AG09319 (cell line): ENCODE results near the gene ATXN7L1.
A peak's percentile ranks its signal among the peaks of the same experiment; 100 is the strongest.

Source experiments
- DNase-seq: peaks from one replicate; pipeline ENCODE4 v3.0.0-alpha.2; 2010; ENCODE audit warnings: low read depth; ENCODE audit errors: extremely low read depth
- TF ChIP-seq, protein P1 (sequence below): IDR thresholded peaks from 2 replicates; pipeline ENCODE4 v1.5.1; 2011; ENCODE audit warnings: low read depth, mild to moderate bottlenecking, inconsistent platforms, low read length, moderate library complexity

Gene ATXN7L1

DNA sequence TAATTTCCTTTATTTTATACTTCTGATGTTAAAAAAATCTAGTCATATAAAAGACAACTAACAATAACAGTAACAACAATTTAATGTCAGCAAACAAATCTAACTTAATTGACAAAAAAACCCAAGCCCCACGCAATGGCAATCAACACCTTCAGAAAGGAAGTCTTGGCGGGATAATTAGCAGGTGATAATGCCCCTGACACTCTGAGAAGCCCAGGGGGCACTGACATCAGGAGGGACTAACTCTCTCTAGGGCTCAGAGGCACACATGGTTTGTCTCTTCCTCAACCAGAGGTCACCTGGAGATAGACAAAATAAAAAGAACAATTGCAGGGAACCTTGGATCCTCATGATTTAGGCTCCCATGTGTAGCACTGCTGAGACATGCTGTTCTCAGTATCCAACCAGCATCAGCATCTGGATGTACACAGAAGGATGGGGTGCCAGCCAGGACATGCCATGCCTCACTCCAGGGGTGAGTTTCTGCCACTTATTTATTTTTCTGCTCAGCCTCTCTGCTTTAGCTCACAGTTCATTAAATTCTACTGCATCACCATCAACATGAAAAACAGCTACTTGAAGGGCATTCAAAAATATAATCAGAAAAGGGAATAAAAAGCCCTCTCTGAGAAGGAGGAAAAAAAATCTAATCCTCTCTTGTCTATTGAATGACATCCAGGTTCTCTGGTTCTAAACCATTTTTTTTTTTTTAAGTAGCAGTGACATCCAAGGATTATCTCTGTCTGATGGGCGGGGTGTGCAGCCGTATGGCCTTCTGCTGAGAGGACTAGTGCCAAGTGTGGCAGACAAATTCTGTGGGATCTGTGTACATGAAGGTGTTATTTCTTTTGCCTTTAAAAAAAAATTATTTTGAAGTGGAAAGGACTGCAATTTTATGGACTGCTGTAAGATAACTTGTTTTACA, 96.3 kb downstream of the ATXN7L1 start:
- no peak for DNase-seq
- TF ChIP-seq, protein P1, sequence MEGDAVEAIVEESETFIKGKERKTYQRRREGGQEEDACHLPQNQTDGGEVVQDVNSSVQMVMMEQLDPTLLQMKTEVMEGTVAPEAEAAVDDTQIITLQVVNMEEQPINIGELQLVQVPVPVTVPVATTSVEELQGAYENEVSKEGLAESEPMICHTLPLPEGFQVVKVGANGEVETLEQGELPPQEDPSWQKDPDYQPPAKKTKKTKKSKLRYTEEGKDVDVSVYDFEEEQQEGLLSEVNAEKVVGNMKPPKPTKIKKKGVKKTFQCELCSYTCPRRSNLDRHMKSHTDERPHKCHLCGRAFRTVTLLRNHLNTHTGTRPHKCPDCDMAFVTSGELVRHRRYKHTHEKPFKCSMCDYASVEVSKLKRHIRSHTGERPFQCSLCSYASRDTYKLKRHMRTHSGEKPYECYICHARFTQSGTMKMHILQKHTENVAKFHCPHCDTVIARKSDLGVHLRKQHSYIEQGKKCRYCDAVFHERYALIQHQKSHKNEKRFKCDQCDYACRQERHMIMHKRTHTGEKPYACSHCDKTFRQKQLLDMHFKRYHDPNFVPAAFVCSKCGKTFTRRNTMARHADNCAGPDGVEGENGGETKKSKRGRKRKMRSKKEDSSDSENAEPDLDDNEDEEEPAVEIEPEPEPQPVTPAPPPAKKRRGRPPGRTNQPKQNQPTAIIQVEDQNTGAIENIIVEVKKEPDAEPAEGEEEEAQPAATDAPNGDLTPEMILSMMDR: no peak

GRCh38 chr7:105778956-105779355, 97.4 kb downstream of the ATXN7L1 start:
- DNase-seq: no peak

GRCh38 chr7:105776986-105777910, 99.2 kb downstream of the ATXN7L1 start:
- DNase-seq: no peak
- TF ChIP-seq, protein P1: no peak

More at GRCh38 chr7:105778956-105779355, 97.4 kb downstream of the ATXN7L1 start:
- TF ChIP-seq, protein P1: no peak

DNA sequence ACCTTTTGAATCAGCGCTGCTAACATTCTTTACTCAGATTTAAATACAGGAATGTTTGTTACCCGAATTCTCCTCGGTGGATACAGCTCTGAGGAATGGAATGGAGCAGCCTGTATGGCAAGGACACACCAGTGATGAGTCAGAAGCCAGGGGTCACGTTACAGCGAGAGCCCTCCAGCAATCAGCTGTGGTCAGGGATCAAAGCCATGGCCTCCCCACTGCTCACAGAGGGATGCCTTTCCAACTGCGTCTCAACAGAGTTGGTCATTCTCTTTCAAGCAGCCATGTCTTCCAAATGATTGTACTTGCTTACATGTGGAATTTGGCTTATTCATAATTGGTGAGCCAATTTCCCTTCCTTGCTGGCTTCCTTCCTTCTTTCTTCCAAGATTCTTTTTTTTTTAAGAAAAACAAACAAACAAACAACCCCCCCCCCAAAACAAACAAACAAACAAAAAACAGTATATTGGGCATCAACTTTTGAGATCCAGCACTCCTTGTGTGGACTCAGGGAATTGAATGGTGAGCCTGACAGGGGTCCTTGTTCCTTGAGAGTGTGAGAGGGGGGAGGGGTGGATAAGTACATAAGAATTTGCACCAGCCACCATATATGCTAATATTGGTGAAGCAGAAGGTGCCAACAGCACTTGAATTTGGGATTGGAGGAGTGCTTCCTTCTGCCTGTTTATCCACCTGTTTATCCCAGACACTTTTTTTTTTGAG, 100.2 kb downstream of the ATXN7L1 start:
- TF ChIP-seq, protein P1: no peak
- peak; percentile 99 for DNase-seq

- DNase-seq: no peak
- TF ChIP-seq, protein P1: no peak
These were observed 100.8 kb downstream of the ATXN7L1 start for GRCh38 chr7:105775580-105775979.

DNA sequence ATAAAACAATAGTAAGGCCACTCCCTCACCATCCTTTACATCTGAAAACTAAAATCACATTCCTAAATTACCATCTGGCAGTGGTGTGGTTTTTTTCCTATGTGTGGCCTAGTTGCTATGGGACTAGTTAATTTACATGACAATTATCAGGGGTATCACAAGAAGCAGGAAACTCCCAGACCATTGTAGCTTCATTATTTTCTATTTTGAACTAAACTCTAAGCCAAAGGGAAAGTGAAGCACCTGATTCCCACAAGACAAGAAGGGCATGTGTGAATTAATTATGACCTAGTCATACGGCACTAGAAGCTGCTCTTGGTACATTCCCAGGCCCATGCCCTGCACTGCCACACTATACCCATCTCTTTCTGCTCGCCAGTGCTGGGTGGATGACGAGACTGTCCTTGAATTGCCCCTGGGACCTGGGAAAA, 103.4 kb downstream of the ATXN7L1 start:
- TF ChIP-seq, protein P1: no peak
- DNase-seq: no peak
